C4-2B (cell line): ENCODE measurements around the gene SLC1A2.

Experiments used
- H3K27ac ChIP-seq: fragments of 450-650 bp; 2 replicates; pipeline ENCODE4 v1.5.1; 2017
- CTCF ChIP-seq: fragments of 450-650 bp; conservative IDR thresholded peaks from 2 replicates; pipeline ENCODE4 v1.5.1; 2017; ENCODE audit warnings: mild to moderate bottlenecking
- ZFX ChIP-seq: fragments of 450-650 bp; IDR thresholded peaks from 2 replicates; pipeline ENCODE4 v1.6.1; 2017

Gene SLC1A2

GRCh38 chr11:35388061-35388460 is 31.3 kb downstream of the SLC1A2 start:
- TF ChIP-seq ZFX (no peak), CTCF (no peak)
- peak overlapping the region; percentile 4; the same call in 1 of the 2 replicates for H3K27ac ChIP-seq

- H3K27ac ChIP-seq = no peak overlapping the region
- peak; percentile 84 for TF ChIP-seq CTCF
- TF ChIP-seq ZFX = no peak
These were observed 32.0 kb downstream of the SLC1A2 start for GRCh38 chr11:35387111-35387982.

- H3K27ac ChIP-seq = no peak overlapping the region
- no peak for TF ChIP-seq ZFX
- no peak for TF ChIP-seq CTCF
These were observed 35.4 kb downstream of the SLC1A2 start for GRCh38 chr11:35383953-35384352.

GRCh38 chr11:35381709-35382322 is 37.5 kb downstream of the SLC1A2 start:
- H3K27ac ChIP-seq = no peak overlapping the region
- TF ChIP-seq ZFX (no peak), CTCF (no peak)

GRCh38 chr11:35380603-35381002 is 38.8 kb downstream of the SLC1A2 start:
- TF ChIP-seq ZFX = no peak
- no peak for TF ChIP-seq CTCF
- no peak overlapping the region for H3K27ac ChIP-seq

GRCh38 chr11:35377262-35377661 is 42.1 kb downstream of the SLC1A2 start:
- H3K27ac ChIP-seq = no peak overlapping the region
- TF ChIP-seq CTCF = no peak
- no peak for TF ChIP-seq ZFX

- no peak for TF ChIP-seq ZFX
- TF ChIP-seq CTCF = no peak
- no peak overlapping the region for H3K27ac ChIP-seq
These were observed 42.7 kb downstream of the SLC1A2 start for GRCh38 chr11:35376613-35377012.
